Hepatocyte (in vitro differentiated cells): ENCODE data around the gene CRY1.

Experiments used
- EZH2phosphoT487 ChIP-seq: fragments of 200-600 bp; sonication (generic); IDR thresholded peaks from one replicate; pipeline ENCODE4 v1.6.1; 2018; ENCODE audit warnings: antibody characterized with exemption, mild to moderate bottlenecking, low read depth, moderate library complexity; ENCODE audit not compliant: unreplicated experiment, severe bottlenecking
- TF ChIP-seq, protein P1 (sequence below): fragments of 200-600 bp; sonication (generic); IDR thresholded peaks from 2 replicates; pipeline ENCODE4 v1.5.1; 2016; ENCODE audit warnings: antibody characterized with exemption, mild to moderate bottlenecking; ENCODE audit not compliant: poor library complexity

DNA sequence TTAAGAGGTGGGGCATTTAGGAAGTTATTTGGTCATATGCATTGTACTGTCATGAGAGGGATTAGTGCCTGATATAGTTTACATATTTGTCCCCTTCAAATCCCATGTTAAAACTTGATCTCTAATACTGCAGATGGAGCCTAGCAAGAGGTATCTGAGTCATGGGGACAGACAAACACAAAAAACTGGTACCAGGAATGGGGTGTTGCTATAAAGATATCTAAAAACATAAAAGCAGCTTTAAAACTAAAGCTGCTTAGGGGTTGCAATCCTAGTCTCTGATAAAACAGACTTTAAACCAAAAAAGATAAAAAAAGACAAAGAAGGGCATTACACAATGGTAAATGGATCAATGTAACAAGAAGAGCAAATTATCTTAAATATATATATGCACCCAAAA, 11.6 kb downstream of the CRY1 start:
- TF ChIP-seq EZH2phosphoT487, result no peak
- TF ChIP-seq, protein P1, sequence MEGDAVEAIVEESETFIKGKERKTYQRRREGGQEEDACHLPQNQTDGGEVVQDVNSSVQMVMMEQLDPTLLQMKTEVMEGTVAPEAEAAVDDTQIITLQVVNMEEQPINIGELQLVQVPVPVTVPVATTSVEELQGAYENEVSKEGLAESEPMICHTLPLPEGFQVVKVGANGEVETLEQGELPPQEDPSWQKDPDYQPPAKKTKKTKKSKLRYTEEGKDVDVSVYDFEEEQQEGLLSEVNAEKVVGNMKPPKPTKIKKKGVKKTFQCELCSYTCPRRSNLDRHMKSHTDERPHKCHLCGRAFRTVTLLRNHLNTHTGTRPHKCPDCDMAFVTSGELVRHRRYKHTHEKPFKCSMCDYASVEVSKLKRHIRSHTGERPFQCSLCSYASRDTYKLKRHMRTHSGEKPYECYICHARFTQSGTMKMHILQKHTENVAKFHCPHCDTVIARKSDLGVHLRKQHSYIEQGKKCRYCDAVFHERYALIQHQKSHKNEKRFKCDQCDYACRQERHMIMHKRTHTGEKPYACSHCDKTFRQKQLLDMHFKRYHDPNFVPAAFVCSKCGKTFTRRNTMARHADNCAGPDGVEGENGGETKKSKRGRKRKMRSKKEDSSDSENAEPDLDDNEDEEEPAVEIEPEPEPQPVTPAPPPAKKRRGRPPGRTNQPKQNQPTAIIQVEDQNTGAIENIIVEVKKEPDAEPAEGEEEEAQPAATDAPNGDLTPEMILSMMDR, result no peak
